IMR-90 (cell line): ENCODE data around the gene CDR2.

Source experiments
- CEBPB ChIP-seq: IDR thresholded peaks from 2 replicates; pipeline ENCODE4 v1.6.1; 2012; ENCODE audit warnings: low read depth, low read length, improper control_type of control experiment
- MAFK ChIP-seq: IDR thresholded peaks from 2 replicates; pipeline ENCODE4 v1.6.1; 2012; ENCODE audit warnings: low read depth, low read length, improper control_type of control experiment
- RAD21 ChIP-seq: IDR thresholded peaks from 2 replicates; pipeline ENCODE4 v1.6.1; 2012; ENCODE audit warnings: low read length, improper control_type of control experiment
- RFX5 ChIP-seq: IDR thresholded peaks from 2 replicates; pipeline ENCODE4 v1.8.0; 2012; ENCODE audit warnings: low read depth, mild to moderate bottlenecking, low read length, moderate library complexity
- TF ChIP-seq, protein P1 (sequence below): conservative IDR thresholded peaks from 2 replicates; pipeline ENCODE4 v1.5.1; 2012; ENCODE audit warnings: mild to moderate bottlenecking, low read depth, low read length, improper control_type of control experiment

DNA sequence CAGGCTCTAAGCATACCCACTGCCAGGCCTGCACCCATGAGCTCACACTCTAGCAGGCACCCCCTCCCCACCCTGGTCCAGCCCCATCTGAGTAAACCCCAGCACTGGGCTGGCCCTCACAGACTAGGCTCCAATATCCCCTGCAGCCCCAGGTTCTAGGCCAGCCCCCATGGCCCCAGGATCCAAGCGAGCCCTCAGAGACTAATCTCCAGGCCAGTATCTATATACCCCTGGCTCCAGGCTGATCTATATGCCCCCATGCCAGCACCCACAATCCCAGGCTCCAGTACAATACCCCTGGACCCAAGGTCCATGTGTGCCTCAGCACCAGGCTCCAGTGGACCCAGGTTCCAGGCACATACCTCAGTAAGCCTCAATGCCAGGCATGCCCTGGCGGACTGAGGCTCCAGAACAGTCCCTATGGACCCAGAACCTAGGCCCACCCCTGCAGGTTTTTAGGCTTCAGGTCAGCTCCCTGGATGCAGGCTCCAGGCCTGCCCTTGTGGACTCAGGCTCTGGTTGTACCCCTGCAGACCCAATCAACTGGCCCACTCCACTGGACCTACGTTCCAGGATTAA, 38.7 kb downstream of the CDR2 start:
- TF ChIP-seq RFX5 (no peak), CEBPB (no peak), MAFK (no peak), RAD21 (no peak)
- TF ChIP-seq, protein P1, sequence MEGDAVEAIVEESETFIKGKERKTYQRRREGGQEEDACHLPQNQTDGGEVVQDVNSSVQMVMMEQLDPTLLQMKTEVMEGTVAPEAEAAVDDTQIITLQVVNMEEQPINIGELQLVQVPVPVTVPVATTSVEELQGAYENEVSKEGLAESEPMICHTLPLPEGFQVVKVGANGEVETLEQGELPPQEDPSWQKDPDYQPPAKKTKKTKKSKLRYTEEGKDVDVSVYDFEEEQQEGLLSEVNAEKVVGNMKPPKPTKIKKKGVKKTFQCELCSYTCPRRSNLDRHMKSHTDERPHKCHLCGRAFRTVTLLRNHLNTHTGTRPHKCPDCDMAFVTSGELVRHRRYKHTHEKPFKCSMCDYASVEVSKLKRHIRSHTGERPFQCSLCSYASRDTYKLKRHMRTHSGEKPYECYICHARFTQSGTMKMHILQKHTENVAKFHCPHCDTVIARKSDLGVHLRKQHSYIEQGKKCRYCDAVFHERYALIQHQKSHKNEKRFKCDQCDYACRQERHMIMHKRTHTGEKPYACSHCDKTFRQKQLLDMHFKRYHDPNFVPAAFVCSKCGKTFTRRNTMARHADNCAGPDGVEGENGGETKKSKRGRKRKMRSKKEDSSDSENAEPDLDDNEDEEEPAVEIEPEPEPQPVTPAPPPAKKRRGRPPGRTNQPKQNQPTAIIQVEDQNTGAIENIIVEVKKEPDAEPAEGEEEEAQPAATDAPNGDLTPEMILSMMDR, result no peak
